GM12865 (cell line): ENCODE measurements around the gene USE1.
A peak's percentile ranks its signal among the peaks of the same experiment; 100 is the strongest.

ENCODE experiments used
- DNase-seq: peaks from one replicate; pipeline ENCODE4 v3.0.0; 2010; ENCODE audit warnings: low read depth
- H3K4me3 ChIP-seq: 2 replicates; pipeline ENCODE4 v1.5.1; 2011; ENCODE audit warnings: mild to moderate bottlenecking, low read depth, low read length, control low read depth
- CTCF ChIP-seq: IDR thresholded peaks from 2 replicates; pipeline ENCODE4 v1.5.1; 2011; ENCODE audit warnings: low read length, control low read depth, low read depth, inconsistent platforms; ENCODE audit not compliant: insufficient read depth; ENCODE audit errors: missing control alignments

Gene USE1

GRCh38 chr19:17205237-17206140, 9.7 kb upstream of the USE1 start:
- DNase-seq: peak; percentile 71
- H3K4me3 ChIP-seq: no peak overlapping the region
- peak; percentile 65 for TF ChIP-seq CTCF

DNA sequence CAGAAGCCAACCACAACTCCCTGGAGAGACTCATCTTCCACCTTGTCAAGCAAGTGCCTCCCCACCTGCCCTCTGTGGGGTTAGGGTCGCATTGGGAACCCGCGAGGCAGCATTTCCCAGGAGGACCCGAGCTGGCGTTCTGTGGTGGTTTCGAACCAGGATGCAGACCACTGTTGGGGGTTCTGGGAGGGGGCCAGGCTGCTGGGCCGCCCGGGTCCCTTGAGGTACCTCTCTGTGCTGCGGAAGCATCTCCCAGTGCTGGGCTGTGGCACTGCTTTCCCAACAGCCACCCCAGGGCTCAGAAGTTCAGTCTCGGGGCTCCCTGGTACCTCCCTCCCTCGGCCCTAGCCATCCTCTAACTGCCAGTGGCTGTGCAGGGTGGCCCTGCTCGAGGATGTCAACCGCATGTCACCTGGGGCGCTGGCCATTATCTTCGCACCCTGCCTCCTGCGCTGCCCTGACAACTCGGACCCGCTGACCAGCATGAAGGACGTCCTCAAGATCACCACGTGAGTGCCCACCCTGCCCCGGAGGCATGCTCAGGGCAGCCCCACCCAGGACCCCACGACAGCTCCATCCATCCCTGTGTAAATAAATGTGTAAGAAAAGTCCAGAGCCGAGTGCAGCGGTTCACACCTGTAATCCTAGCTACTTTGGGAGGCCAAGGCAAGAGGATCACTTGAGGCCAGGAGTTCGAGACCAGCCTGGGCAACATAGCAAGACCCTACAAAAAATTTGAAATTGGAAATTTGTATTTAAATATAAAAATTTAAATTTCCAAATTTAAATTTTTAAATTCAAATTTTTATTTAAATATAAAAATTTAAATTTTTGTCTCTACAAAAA, 8.2 kb upstream of the USE1 start:
- TF ChIP-seq CTCF: no peak
- no peak for DNase-seq

GRCh38 chr19:17209126-17210036, 5.8 kb upstream of the USE1 start:
- no peak for TF ChIP-seq CTCF
- H3K4me3 ChIP-seq: no peak overlapping the region
- peak; percentile 87 for DNase-seq

More for the DNA sequence above, 8.2 kb upstream of the USE1 start:
- H3K4me3 ChIP-seq: no peak overlapping the region

DNA sequence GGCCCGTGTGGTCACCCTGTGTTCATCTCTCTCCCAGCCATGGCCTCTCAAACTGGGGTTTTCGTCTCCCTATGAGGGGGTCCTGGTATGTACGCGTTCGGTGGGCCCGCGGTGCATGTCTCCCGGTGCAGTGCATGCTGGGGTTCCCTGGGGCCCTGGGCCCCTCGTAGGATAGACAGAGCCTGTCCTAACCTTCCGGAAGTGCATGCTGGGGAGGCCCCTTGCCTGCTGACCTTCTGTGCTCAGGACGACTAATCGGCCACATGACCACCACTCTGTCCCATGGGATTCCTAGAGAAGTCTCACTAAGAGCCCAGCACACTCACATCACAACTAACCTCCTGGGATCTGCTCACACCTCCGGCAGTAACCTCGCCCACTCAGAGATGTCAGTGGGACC, 4.9 kb upstream of the USE1 start:
- no peak for TF ChIP-seq CTCF
- no peak for DNase-seq
- no peak overlapping the region for H3K4me3 ChIP-seq

DNA sequence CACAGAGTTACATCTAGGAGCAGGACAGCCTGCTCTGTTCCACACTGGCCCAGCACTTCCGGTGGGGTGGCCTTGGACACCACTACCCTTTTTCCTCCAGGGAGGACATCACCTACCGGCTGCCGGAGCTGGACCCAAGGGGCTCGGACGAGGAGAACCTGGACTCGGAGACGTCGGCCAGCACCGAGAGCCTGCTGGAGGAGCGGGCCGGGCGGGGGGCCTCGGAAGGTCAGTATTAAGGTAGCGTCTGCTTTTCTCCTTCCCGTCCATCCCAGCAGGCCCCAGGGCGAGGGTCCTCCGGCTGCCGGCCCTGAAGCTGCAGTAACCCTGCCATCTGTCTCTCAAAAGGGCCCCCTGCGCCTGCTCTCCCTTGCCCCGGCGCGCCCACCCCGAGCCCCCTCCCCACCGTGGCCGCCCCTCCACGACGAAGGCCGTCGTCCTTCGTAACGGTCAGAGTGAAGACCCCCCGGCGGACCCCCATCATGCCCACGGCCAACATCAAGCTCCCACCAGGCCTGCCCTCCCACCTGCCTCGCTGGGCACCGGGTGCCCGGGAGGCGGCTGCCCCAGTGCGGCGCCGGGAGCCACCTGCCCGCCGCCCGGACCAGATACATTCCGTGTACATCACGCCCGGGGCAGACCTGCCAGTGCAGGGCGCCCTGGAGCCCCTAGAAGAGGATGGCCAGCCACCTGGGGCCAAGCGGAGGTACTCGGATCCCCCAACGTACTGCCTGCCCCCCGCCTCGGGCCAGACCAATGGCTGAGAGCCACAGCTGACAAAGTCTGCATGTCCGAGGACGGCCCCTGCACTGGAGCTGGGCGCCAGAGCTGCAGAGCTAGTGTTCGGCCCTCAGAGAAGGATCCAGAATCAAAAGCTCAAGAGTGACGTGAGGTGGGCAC, 3.4 kb upstream of the USE1 start:
- DNase-seq: no peak
- no peak for TF ChIP-seq CTCF
- H3K4me3 ChIP-seq: no peak overlapping the region
